ENCODE results near the gene CADPS2.

GRCh38 chr7:122686360-122686878 is 199.8 kb downstream of the CADPS2 start:
- no peak for TF ChIP-seq ZBTB33 (IDR thresholded peaks at IDR 0.05)
- no peak for TF ChIP-seq NR2F2 (IDR thresholded peaks at IDR 0.05)
- no peak for TF ChIP-seq CTCF (IDR thresholded peaks at IDR 0.05; ENCODE audit: low read depth, low read length, missing input control)

Data from liver (tissue), 3 donors.